Ascending aorta (tissue), 2 donors: Measurements from ENCODE around the gene ENPP6. TPM values are rescaled to one million over a fixed set of nuclear protein-coding genes. Genes with fewer than 3 reads are reported as not detected.

ENCODE experiments used
- DNase-seq, 2 donors: peaks; one replicate each; pipeline ENCODE4 v3.0.0-alpha.2; 2019; ENCODE audit warnings: low spot score in 2 of 2
- H3K27ac ChIP-seq, 2 donors: fragments of 200-600 bp; sonication (generic); one replicate each; pipeline ENCODE4 v1.5.1; 2016 to 2017; ENCODE audit warnings: mild to moderate bottlenecking in 1 of 2
- H3K27me3 ChIP-seq: fragments of 200-600 bp; sonication (generic); one replicate; pipeline ENCODE4 v1.5.1; 2017
- H3K36me3 ChIP-seq, 2 donors: fragments of 200-600 bp; sonication (generic); one replicate each; pipeline ENCODE4 v1.5.1; 2016
- H3K4me1 ChIP-seq, 2 donors: fragments of 200-600 bp; sonication (generic); one replicate each; pipeline ENCODE4 v1.5.1; 2016 to 2017; ENCODE audit warnings: mild to moderate bottlenecking in 1 of 2
- H3K4me3 ChIP-seq, 2 donors: fragments of 200-600 bp; sonication (generic); one replicate each; pipeline ENCODE4 v1.5.1; 2016 to 2017; ENCODE audit warnings: mild to moderate bottlenecking in 1 of 2
- H3K9me3 ChIP-seq, 2 donors: fragments of 200-600 bp; sonication (generic); one replicate each; pipeline ENCODE4 v1.5.1; 2016
- CTCF ChIP-seq, 3 experiments: fragments of 200-600 bp in 2 of 3; fragments of 450-650 bp in 1 of 3; sonication (generic) in 2 of 3; IDR thresholded peaks; one replicate each; pipeline ENCODE4 v1.5.1; 2016 to 2019; ENCODE audit warnings: antibody characterized with exemption in 3 of 3, mild to moderate bottlenecking in 1 of 3, moderate library complexity in 1 of 3
- intact Hi-C: fragments of 100-400 bp; cut with DNase I; formaldehyde crosslinking; loops from one replicate; pipeline ENCODE4 v1.15.1; 2023
- total RNA-seq: library from RNA; depleted of rRNA; stranded (reverse); fragments of >200 nt; gene quantifications from one replicate; pipeline ENCODE4 v1.1.0, GENCODE V29; 2016

ENPP6 gene
- total RNA-seq, 1 donor from 2014 or later: not detected

- TF ChIP-seq CTCF (IDR thresholded peaks at IDR 0.05): peak; percentile 89 to 97 (median 93)
- Histone ChIP-seq H3K9me3 (no peaks in the 10 kb centered on the region), H3K4me3 (no peak overlapping the region), H3K36me3 (no peaks in the 10 kb centered on the region), H3K4me1 (no peaks in the 10 kb centered on the region), H3K27me3 (no peaks in the 10 kb centered on the region), H3K27ac (no peak overlapping the region)
- DNase-seq: peak in 1 of 2 donors; percentile 84
- intact Hi-C loops: loop anchor here (1.0 kb wide), 2 partner anchors 328 to 696 kb away; no protein-coding TSS in a partner anchor
Observed at GRCh38 chr4:184168406-184169019, 49.2 kb downstream of the ENPP6 start.

GRCh38 chr4:184167576-184167975 lies 50.1 kb downstream of the ENPP6 start:
- Histone ChIP-seq H3K9me3 (no peaks in the 10 kb centered on the region), H3K4me3 (no peak overlapping the region), H3K36me3 (no peaks in the 10 kb centered on the region), H3K27ac (no peak overlapping the region), H3K27me3 (no peaks in the 10 kb centered on the region), H3K4me1 (no peaks in the 10 kb centered on the region)
- TF ChIP-seq CTCF (IDR thresholded peaks at IDR 0.05): no peak
- no peak for DNase-seq
- intact Hi-C loops: no loop called here

GRCh38 chr4:184166736-184167135 lies 50.9 kb downstream of the ENPP6 start:
- no peak for DNase-seq
- intact Hi-C loops: no loop called here
- no peaks in the 10 kb centered on the region for H3K36me3 ChIP-seq
- H3K4me3 ChIP-seq: no peak overlapping the region
- no peaks in the 10 kb centered on the region for H3K9me3 ChIP-seq
- H3K27me3 ChIP-seq: no peaks in the 10 kb centered on the region
- H3K4me1 ChIP-seq: no peaks in the 10 kb centered on the region
- no peak for TF ChIP-seq CTCF (IDR thresholded peaks at IDR 0.05)
- no peak overlapping the region for H3K27ac ChIP-seq

- no peaks in the 10 kb centered on the region for H3K27me3 ChIP-seq
- H3K4me1 ChIP-seq: no peaks in the 10 kb centered on the region
- no peak overlapping the region for H3K27ac ChIP-seq
- H3K4me3 ChIP-seq: no peak overlapping the region
- intact Hi-C loops: no loop called here
- no peaks in the 10 kb centered on the region for H3K36me3 ChIP-seq
- TF ChIP-seq CTCF (IDR thresholded peaks at IDR 0.05): no peak
- no peaks in the 10 kb centered on the region for H3K9me3 ChIP-seq
- DNase-seq: no peak
Observed at GRCh38 chr4:184165291-184165690, 52.4 kb downstream of the ENPP6 start.

- H3K9me3 ChIP-seq: no peaks in the 10 kb centered on the region
- no peaks in the 10 kb centered on the region for H3K27me3 ChIP-seq
- intact Hi-C loops: no loop called here
- no peaks in the 10 kb centered on the region for H3K36me3 ChIP-seq
- H3K4me1 ChIP-seq: no peaks in the 10 kb centered on the region
- DNase-seq: no peak
- TF ChIP-seq CTCF (IDR thresholded peaks at IDR 0.05): peak; percentile 11 to 63 (median 12)
- no peak overlapping the region for H3K4me3 ChIP-seq
- no peak overlapping the region for H3K27ac ChIP-seq
Observed at GRCh38 chr4:184163813-184164212, 53.9 kb downstream of the ENPP6 start.

- Histone ChIP-seq H3K27me3 (no peaks in the 10 kb centered on the region), H3K4me1 (no peaks in the 10 kb centered on the region), H3K27ac (no peak overlapping the region), H3K36me3 (no peaks in the 10 kb centered on the region), H3K4me3 (no peak overlapping the region), H3K9me3 (no peaks in the 10 kb centered on the region)
- DNase-seq: no peak
- intact Hi-C loops: no loop called here
- no peak for TF ChIP-seq CTCF (IDR thresholded peaks at IDR 0.05)
Observed at GRCh38 chr4:184162596-184162995, 55.1 kb downstream of the ENPP6 start.
